GM19438 (cell line): ENCODE results near the gene TRIM51.
"Not testable (repeated sequence)": the region's sequence is repeated elsewhere in the genome, so short reads cannot be mapped to it uniquely, and the experiment has no call there.

Experiments
- ATAC-seq: cut with Tn5 transposase; IDR thresholded peaks from one replicate; pipeline ENCODE4 v1.9.1; 2021; ENCODE audit warnings: low read depth; ENCODE audit not compliant: unreplicated experiment

Gene TRIM51, protein sequence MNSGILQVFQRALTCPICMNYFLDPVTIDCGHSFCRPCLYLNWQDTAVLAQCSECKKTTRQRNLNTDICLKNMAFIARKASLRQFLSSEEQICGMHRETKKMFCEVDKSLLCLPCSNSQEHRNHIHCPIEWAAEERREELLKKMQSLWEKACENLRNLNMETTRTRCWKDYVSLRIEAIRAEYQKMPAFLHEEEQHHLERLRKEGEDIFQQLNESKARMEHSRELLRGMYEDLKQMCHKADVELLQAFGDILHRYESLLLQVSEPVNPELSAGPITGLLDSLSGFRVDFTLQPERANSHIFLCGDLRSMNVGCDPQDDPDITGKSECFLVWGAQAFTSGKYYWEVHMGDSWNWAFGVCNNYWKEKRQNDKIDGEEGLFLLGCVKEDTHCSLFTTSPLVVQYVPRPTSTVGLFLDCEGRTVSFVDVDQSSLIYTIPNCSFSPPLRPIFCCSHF

DNA sequence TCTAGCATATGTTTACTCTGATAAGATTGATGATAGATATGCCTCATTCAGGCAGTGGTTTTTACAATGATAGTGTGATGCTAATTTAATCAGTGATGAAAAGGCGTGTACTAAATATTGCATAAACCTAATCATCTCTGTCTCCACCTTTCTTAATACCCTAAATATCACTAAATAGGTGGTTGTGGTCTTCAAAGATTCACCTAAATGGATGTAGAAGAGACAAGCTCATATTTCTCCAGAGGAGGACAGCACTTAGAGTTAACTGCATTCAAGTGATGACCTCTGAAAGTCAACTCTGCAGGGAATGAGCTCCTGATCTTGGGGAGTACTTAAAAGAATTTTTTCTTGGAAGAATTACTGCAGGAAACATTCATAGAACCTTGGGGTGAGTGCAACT is at the start of gene TRIM51:
TSS of gene TRIM51 (plus strand) at position 301 of the 400 bp plus-strand sequence. CDS start 2,132 bp downstream, outside the sequence.
- ATAC-seq, result not testable (repeated sequence)

DNA sequence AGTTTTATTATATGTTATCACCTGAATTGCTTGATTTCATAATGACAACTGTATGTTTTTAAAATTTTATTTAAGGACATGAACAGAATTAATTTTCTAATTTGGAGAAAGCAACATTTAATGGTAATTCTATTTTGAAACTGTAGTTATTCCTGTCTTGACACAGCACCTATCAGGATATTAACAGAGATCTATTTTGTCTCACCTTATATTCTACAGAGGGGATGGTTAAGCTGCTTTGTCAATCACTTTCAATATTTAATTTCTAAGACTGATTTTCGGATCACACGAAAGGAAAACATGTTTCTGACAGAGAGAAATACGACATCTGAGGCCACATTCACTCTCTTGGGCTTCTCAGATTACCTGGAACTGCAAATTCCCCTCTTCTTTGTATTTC is 44.6 kb upstream of the TRIM51 start, which contains the start of gene OR5D16:
TSS of gene OR5D16 (plus strand) at position 301 of the 400 bp plus-strand sequence. CDS start at position 301, 0 bp downstream.
- no peak for ATAC-seq

DNA sequence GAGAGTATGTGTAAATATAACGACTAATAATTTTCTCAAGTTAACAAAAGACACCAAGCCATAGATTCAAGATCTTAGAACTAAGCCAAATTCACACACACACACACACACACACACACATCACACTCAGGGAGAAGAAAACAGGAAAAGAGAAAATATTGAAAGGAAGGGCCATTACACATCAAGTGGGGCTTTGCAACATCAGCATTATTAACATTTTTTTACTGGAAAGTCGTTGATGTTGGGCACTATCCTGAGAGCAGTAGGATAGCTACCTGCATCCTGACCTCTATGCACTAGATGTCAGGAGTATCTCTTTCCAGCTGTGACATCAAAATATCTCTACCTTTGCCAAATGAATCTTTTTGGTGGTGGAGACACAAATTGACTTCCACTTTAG is 35.6 kb upstream of the TRIM51 start:
- ATAC-seq, result no peak

DNA sequence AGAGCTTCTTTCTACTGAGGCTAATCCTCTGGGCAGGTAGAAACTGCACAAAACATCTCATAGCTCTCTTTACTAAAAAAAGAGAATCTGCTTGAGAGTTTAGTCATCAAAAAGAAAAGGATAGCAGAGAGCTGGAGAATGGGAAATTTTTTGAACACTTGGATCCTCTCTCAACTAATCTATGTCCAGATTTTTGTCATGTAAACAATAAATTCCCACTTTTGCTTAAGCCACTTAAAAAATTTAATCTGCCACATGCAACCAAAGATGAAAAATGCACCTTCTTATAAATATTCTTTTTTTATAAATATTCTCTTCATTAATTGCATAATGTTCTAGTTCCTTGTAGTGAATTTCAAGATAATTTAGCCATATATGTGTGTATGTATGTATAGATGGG is 34.1 kb upstream of the TRIM51 start:
- ATAC-seq, result no peak

DNA sequence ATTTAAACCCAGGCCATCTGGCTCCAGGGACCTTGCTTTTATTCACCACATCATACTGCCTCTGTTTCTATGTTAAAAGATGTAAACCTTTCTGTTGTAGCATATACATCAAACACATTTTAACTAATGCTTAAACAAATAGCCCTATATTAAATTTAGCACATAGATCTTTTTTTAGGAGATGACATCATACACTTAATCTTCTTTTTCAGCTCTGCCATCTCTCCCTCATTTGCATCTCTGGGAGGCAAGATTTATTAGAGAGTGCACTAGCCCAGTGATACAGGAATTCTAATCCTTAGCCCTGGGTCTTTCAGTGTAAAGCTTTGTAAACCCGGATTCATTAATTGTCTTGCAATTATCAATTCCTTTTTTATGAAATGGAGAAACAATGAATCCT is 31.0 kb upstream of the TRIM51 start:
- no peak for ATAC-seq

DNA sequence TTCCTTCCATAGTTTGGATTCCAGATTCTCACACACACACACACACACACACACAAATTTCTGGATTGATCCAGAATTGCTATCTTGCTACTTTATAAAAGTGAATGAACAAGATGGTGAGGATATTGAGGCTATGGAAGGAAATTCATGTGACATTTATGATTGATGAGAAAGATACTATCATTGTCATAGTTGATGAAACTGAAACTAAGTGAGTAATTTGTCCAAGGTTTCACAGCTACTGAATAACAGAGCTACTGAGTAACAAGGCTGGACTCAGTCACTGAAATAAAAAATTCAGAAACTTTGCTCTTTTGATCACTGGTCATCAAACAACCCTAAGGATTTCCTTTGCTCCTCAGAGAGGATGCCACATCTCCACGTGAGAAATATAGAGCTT is 28.4 kb upstream of the TRIM51 start:
- ATAC-seq, result no peak

DNA sequence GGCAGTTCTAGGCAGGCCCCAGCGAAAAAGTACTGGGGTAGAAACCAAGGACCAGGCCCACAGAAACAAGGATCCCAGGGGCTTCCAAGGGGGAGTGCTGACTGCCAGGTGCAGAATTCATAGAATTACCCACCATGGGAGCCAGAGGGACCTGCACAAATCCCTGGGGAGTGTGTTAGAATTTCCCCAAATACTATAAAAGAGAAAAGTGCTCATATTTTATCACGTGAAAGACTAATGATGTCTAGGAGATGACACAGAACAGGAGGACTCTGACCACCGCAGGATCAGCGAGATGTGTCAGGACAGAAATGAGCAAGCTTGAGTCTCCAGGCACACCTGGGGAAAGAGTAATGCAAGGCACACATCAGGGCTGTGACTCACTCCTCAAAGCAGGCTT is 15.7 kb upstream of the TRIM51 start:
- ATAC-seq, result not testable (repeated sequence)

DNA sequence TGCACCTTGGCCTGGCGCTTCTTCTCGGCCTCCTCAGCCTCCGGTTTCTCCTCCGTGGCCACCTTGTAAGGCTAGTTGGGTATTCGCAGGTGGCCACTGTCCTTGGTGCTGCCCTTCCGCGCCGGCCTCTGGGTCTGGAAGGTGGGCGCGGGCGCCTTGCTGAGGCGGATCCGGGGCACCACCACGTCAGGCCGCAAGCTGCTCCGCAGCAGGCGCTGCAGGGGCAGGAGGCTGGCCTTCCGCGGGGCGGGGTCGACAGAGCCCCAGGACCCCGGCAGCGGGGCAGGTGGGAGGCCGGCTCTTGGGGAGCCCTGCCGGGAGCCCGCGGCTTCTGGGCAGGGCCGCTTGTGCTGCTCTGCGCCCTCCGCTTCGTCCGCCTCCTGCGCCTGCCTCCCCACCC is 10.4 kb upstream of the TRIM51 start:
- ATAC-seq, result not testable (repeated sequence)

DNA sequence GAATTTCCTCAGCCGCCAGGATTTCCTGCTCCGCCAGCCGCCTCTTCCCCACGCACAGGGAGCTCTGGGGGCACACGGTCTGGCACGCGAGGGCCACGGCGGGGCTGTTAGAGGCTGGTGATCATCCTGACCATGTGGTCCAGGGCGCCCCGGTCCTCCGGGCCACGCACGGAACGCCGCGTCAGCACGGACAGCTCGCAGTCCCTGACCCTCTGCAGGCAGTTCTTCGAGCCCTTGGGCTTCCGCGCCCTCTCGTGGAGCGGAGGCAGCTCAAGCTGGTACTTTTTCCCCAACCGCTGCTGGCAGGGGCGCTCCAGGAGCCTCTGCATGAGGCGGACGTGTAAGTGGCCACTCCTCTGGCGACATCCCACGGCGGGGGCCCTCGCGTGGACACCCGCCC is 10.0 kb upstream of the TRIM51 start:
- ATAC-seq, result not testable (repeated sequence)

DNA sequence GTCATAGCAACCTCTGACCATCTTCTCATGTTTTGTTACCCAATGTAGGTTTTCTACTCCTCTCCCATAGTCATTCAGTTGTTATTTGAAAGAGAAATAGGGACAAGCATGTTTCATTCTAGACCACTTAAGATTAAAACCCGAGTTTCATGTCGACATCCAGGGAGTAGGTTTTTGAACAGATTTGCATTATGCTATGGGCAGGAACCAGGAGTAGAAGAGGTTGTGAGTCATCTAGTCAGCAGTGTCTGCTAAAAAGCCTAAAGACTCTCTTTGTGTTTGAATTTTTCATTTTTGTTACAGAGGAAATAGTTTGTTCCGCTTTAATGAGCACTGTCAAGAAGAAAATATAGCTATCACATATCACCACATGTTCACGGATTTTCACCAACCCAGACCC is 1.9 kb downstream of the TRIM51 start:
- not testable (repeated sequence) for ATAC-seq

DNA sequence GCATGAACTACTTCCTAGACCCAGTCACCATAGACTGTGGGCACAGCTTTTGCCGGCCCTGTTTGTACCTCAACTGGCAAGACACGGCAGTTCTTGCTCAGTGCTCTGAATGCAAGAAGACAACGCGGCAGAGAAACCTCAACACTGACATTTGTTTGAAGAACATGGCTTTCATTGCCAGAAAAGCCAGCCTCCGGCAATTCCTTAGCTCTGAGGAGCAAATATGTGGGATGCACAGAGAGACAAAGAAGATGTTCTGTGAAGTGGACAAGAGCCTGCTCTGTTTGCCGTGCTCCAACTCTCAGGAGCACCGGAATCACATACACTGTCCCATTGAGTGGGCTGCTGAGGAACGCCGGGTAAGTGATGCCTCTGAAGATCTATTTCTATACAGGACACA is 2.4 kb downstream of the TRIM51 start:
- ATAC-seq, result not testable (repeated sequence)

DNA sequence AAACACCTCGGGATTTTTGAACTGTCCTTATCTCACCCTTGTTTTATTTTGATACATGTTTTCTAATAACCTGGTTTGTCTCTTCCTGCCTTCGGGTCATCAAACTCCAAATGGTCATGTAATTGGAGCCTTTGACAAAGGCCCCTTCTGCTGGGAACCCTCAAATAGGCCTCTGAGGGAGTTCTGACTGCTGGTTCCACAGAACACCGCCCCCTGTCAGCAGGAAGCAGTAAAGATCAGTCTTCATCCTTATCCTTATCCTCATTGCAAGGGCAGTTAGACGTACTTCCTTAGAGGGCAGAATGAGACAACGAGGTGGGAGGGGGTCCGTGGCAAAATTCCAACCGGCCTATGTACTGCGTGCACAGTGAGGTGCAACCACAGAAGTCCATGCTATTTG is 12.1 kb downstream of the TRIM51 start:
- ATAC-seq, result no peak

DNA sequence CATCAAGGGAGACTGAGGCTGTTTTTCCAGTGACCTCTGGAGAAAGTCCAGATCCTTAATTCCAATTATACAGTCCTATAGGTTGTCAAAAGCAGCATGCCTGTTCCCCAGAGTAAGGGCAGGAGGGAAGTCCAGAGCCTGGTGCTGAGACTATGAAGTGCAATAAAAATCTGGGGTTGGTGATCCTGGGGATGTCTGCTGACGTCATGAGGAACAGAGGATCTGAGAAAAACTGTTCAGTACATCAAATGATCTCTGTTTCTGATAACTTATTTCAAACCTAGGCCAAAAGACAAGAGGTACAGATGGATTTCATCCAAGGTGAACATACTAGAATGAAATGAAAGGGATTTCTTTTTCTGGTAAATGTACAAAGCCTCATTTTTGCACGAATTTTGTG is 19.2 kb downstream of the TRIM51 start:
- no peak for ATAC-seq

DNA sequence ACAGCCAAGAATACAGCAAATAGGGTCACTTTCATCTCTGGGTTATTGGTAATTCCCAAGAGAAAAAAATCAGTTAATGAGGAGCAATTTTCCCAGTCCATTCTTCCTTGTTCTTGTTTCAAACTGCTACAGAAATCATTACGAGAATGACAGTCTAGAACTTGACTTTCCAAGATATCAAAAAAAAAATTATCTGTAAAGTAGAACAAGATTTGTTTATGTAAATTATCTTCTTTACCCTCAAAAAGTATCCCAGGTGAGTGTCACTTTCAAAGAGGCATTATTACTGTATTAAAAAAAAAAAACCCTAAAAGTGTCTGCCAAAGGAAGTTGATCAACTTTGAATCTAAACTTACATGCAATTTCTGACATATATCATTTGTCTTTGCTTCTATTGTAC is 31.4 kb downstream of the TRIM51 start, which contains the start of gene OR5W2:
TSS of gene OR5W2 (minus strand) at position 101 of the 400 bp plus-strand sequence. CDS start at position 101, 0 bp downstream.
- ATAC-seq, result no peak

DNA sequence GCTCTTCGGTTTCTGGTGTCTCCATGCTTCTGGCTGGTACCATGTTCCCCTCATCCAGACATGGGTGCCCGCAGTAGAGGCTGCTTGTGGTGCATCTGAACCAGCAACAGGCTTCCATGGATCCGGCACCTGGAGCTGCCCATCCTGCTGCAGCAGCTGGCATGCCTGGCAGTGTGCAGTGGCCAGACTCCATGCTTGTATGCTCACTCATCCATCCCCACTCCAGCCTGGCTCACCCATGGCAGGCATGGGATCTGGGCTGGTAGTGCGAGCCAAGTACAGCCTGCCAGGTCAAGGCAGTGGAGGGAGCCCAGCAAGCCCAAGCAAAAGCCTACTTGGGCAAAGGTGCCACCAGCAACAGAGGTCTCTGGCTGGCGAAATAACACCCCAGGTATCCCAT is 37.4 kb downstream of the TRIM51 start:
- no peak for ATAC-seq

DNA sequence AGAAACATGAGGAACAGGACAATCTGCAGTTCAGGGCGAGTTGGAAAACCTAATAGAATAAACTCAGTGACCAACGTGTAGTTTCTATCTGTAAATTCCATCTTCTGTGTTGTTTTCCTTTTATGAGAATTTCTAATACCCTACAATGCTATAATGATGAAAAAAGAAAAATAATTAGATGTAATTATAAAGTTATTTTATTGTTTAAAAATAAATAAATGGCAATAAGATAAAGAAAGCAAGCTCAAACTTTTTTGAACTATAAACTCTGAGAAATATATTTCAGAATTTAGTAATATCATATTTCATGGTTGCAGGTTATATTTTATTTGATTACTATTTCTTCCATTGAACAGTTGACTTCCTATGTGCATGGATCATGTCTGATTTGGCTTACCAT is 53.2 kb downstream of the TRIM51 start, which contains the start of gene OR5I1:
TSS of gene OR5I1 (minus strand) at position 101 of the 400 bp plus-strand sequence. CDS start at position 101, 0 bp downstream.
- no peak for ATAC-seq
